C4-2B (cell line): ENCODE data around the gene VPS26A.

Source experiments
- H3K27ac ChIP-seq: fragments of 450-650 bp; 2 replicates; pipeline ENCODE4 v1.5.1; 2017
- ZFX ChIP-seq: fragments of 450-650 bp; IDR thresholded peaks from 2 replicates; pipeline ENCODE4 v1.6.1; 2017
- TF ChIP-seq, protein P1 (sequence below): fragments of 450-650 bp; conservative IDR thresholded peaks from 2 replicates; pipeline ENCODE4 v1.5.1; 2017; ENCODE audit warnings: mild to moderate bottlenecking

Gene VPS26A

DNA sequence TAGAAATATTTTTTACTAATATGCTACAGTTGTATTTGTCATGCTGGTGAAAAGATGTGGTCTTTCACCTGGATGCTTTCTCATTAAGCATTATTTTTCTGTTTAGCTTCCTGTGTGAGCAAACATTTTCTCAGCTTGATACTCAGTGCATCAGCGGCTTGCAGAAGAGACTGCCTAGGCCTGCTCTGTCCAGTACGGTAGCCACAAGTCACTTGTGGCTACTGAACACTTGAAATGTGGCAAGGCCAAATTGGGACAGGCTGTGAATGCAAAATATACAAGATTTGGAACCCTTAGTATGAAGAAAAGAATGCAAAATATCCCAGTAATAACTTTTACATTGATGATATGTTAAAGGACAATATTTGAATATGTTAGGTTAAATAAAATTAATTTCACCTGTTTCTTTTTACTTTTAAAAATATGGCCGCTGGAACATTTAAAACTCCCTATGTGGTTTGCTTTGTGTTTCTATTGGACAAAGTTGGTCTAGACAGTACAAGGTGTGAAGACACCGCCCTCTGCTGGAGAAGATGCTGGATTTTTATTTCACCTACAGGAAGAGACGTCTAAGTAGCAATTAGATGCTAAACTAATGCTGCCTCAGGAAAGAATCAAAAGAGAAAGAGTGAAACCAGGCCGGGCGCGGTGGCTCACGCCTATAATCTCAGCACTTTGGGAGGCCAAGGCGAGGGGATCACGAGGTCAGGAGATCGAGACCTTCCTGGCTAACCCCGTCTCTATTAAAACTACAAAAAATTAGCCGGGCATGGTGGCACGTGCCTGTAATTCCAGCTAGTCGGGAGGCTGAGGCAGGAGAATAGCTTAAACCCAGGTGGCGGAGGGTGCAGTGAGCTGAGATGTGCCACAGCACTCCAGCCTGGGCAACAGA is 30.8 kb upstream of the VPS26A start:
- no peak overlapping the region for H3K27ac ChIP-seq
- TF ChIP-seq, protein P1, sequence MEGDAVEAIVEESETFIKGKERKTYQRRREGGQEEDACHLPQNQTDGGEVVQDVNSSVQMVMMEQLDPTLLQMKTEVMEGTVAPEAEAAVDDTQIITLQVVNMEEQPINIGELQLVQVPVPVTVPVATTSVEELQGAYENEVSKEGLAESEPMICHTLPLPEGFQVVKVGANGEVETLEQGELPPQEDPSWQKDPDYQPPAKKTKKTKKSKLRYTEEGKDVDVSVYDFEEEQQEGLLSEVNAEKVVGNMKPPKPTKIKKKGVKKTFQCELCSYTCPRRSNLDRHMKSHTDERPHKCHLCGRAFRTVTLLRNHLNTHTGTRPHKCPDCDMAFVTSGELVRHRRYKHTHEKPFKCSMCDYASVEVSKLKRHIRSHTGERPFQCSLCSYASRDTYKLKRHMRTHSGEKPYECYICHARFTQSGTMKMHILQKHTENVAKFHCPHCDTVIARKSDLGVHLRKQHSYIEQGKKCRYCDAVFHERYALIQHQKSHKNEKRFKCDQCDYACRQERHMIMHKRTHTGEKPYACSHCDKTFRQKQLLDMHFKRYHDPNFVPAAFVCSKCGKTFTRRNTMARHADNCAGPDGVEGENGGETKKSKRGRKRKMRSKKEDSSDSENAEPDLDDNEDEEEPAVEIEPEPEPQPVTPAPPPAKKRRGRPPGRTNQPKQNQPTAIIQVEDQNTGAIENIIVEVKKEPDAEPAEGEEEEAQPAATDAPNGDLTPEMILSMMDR, result peak; percentile 91
- TF ChIP-seq ZFX, result no peak

DNA sequence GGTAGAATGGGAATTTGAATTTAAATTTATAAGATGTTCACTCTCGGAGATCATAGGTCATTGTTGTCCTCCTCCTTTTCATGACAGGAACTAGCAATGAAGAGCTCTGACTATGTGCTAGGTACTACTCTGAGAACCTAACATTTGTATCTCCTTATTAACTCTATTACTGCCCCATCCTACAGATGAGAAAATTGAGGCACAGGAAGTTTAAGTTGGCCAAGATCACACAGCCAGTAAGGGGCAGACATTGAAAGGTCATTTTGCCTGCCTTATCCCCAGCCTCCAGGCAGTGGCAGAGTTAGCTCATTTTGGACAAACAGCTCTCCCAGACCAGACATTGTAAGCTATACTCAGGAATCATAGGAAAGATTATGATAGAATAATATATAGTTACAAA is 30.0 kb upstream of the VPS26A start:
- no peak overlapping the region for H3K27ac ChIP-seq
- TF ChIP-seq, protein P1, result no peak

DNA sequence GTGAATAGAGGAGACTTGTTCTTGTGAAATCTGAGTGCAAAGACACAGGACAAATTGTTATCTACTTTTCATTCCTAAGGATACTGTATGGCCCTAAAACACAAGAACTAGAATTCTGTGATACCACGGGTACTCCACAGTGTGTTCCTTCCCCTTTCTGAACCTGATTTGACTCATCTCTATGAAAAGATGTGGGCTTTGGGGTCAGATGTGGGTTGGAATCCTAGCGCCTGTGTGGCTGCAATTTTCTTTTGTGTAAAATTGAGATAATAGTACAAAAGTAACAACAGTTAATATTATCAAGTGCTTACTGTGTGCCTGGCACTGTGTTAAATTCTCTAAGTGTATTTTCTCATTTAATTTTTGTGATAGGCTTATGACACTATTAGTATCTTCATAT is 27.9 kb upstream of the VPS26A start:
- TF ChIP-seq, protein P1, result no peak
- TF ChIP-seq ZFX, result no peak
- no peak overlapping the region for H3K27ac ChIP-seq

DNA sequence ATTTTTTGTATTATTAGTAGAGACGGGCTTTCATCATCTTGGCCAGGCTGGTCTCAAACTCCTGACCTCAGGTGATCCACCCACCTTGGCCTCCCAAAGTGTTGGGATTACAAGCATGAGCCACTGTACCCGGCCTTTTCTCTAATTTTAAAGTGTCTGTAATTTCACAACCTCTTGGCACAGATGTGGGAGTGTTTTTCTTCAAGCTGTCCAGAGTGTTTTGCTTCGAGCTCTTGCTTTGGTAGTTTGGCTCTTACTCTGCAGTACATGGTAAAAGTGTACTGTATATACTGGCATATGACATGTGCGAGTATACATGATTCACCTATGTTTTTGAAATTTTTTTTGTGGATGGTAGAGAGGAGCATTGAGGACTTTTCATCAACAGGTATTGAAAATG is 26.2 kb upstream of the VPS26A start:
- no peak overlapping the region for H3K27ac ChIP-seq
- no peak for TF ChIP-seq ZFX
- TF ChIP-seq, protein P1, result no peak

DNA sequence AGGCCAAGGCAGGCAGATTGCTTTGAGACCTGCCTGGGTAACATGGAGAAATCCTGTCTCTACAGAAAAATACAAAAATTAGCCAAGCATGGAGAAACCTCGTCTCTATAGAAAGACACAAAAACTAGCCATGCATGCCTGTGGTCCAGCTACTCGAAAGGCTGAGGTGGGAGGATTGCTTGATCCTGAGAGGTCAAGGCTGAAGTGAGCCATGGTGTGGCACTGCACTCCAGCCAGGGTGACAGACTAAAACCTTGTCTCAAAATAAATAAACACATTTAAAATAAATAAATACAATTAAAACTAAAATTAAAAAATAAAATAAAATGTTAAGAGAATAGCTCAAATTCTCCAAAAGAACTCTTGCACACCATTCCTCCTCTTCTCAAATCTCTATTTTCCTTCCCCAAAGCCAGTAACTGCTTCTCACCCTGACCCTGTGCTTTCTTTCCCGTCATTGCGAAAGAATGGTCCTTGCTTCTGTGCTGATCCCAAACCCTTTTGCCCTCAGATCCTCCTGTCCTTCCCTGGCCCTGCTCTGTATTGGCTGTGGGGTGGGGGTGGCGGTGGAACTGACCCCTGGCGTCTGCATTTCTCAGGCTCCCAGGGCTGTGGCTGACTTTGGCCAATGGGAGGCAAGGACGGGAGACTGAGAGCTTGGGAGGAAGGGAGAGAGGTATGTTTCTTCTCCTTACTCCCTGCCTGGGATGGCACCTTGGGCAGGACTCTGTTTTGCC is 23.7 kb upstream of the VPS26A start:
- no peak overlapping the region for H3K27ac ChIP-seq
- no peak for TF ChIP-seq ZFX
- TF ChIP-seq, protein P1, result no peak

DNA sequence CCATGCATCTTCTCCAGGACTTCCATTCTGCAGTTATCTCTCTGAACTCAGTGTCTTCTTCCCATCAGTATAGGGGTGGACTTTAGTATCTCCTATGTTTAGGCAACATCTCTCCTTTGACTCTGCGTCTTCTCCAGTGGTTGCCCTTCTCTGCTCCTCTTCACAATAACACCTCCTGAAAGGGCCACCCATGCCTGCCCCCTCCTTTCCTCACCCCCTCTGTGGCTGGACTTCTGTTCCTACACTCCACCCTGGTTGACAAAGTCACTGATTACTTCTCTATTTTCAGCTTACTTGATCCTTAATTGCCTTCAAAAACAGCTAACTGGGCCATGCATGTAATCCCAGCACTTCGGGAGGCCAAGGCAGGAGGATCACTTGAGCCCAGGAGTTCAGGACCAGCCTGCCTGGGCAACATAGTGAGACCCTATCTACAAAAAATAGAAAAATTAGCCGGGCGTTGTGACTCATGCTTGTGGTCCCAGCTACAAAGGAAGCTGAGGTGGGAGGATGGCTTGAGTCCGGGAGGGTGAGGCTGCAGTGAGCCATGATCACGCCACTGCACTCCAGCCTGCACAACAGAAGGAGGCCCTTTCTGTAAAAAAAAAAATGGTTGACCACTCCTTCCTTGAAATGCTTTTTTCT is 22.4 kb upstream of the VPS26A start:
- H3K27ac ChIP-seq, result no peak overlapping the region
- TF ChIP-seq, protein P1, result no peak
- no peak for TF ChIP-seq ZFX

DNA sequence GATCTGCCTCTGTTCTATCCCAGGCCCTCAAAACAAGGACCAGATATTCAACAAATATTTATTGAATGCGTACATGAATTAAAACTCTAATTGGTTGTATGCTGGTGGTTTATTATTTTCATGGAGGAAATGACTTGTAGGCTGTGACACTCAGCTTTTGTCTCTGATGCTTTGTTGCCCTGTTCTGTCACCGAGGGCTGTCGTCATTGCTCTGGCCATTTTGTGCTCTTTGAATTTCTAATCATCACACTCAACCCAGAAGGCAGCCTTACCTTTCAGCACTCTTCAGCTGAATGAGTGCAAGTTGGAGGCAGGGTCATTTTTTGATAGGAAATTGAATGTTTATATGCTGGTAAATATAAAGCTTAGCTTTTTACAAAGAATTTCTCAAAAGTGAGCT is 21.5 kb upstream of the VPS26A start:
- H3K27ac ChIP-seq, result no peak overlapping the region
- TF ChIP-seq ZFX, result no peak
- TF ChIP-seq, protein P1, result no peak
